MM.1S (cell line): ENCODE measurements around the gene ZNF608.

Experiments
- EZH2phosphoT487 ChIP-seq: fragments of 300-600 bp; sonication (generic); IDR thresholded peaks from 2 replicates; pipeline ENCODE4 v1.6.1; 2018; ENCODE audit warnings: antibody characterized with exemption, low read length
- TF ChIP-seq, protein P1 (sequence below): fragments of 300-600 bp; sonication (generic); IDR thresholded peaks from 2 replicates; pipeline ENCODE4 v1.5.1; 2016; ENCODE audit warnings: antibody characterized with exemption, low read length, mixed read lengths

DNA sequence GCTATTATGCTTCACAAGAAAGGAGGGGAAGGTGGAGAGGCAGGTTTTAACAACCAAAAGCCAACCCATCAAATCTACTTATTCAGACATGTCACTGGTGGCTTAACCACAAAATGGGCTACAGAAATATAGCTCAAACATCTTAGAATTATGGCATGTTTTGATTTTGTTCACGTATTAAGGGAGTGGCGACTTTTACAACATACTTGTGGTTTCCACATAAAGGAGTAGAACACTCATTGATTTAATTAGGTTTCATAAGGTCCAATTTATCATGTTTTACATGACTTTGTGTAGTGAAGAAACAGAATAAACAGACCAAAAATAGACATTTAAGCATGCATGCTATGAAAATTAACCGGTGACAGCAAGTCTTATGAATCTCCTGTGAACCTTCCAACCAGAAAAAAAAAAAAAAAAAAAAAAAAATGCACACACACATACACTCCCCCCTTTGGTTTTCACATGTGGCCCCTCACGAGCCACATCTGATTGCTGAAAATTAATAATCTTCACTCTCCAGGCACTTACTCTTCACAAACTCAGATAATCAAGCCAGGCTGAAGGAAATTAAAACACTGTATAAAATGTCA, 5.4 kb downstream of the ZNF608 start:
- TF ChIP-seq EZH2phosphoT487 = no peak
- TF ChIP-seq, protein P1, sequence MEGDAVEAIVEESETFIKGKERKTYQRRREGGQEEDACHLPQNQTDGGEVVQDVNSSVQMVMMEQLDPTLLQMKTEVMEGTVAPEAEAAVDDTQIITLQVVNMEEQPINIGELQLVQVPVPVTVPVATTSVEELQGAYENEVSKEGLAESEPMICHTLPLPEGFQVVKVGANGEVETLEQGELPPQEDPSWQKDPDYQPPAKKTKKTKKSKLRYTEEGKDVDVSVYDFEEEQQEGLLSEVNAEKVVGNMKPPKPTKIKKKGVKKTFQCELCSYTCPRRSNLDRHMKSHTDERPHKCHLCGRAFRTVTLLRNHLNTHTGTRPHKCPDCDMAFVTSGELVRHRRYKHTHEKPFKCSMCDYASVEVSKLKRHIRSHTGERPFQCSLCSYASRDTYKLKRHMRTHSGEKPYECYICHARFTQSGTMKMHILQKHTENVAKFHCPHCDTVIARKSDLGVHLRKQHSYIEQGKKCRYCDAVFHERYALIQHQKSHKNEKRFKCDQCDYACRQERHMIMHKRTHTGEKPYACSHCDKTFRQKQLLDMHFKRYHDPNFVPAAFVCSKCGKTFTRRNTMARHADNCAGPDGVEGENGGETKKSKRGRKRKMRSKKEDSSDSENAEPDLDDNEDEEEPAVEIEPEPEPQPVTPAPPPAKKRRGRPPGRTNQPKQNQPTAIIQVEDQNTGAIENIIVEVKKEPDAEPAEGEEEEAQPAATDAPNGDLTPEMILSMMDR = no peak
